ENCODE results near the gene ACE2.
"Not testable (repeated sequence)": the region's sequence is repeated elsewhere in the genome, so short reads cannot be mapped to it uniquely, and the experiment has no call there.

The ACE2 gene

GRCh38 chrX:15600745-15601144 is at the start of gene ACE2:
TSS of gene ACE2 (minus strand) at chrX:15600960. CDS start at chrX:15600911, 49 bp downstream.
- no peak for DNase-seq

GRCh38 chrX:15647510-15647909 is 46.8 kb upstream of the ACE2 start:
- not testable (repeated sequence) for DNase-seq

GRCh38 chrX:15646543-15646942 is 45.8 kb upstream of the ACE2 start:
- no peak for DNase-seq

- no peak for DNase-seq
Measured at GRCh38 chrX:15646031-15646430, 45.3 kb upstream of the ACE2 start.

GRCh38 chrX:15645266-15645665 is 44.5 kb upstream of the ACE2 start:
- DNase-seq, result no peak

- no peak for DNase-seq
Measured at GRCh38 chrX:15644560-15644872, 43.8 kb upstream of the ACE2 start.

- DNase-seq, result no peak
Measured at GRCh38 chrX:15643786-15644559, 43.2 kb upstream of the ACE2 start.

- DNase-seq, result no peak
Measured at GRCh38 chrX:15631637-15632036, 30.9 kb upstream of the ACE2 start.

GRCh38 chrX:15623054-15623453 is 22.3 kb upstream of the ACE2 start:
- no peak for DNase-seq

GRCh38 chrX:15619053-15619755 is 18.4 kb upstream of the ACE2 start:
- DNase-seq, result no peak

- DNase-seq, result no peak
Measured at GRCh38 chrX:15617111-15617510, 16.4 kb upstream of the ACE2 start.

- no peak for DNase-seq
Measured at GRCh38 chrX:15616531-15616930, 15.8 kb upstream of the ACE2 start.

GRCh38 chrX:15607067-15607466 is 6.3 kb upstream of the ACE2 start:
- no peak for DNase-seq

GRCh38 chrX:15606136-15606535 is 5.4 kb upstream of the ACE2 start:
- DNase-seq, result no peak

- no peak for DNase-seq
Measured at GRCh38 chrX:15605226-15605625, 4.5 kb upstream of the ACE2 start.

GRCh38 chrX:15602761-15603160 is 2.0 kb upstream of the ACE2 start:
- DNase-seq, result no peak

- no peak for DNase-seq
Measured at GRCh38 chrX:15601932-15602331, 1.2 kb upstream of the ACE2 start.

GRCh38 chrX:15600049-15600448 is 711 bp downstream of the ACE2 start:
- DNase-seq, result no peak

GRCh38 chrX:15599461-15599860 is 1.3 kb downstream of the ACE2 start:
- DNase-seq, result no peak

GRCh38 chrX:15598026-15598425 is 2.7 kb downstream of the ACE2 start:
- DNase-seq, result no peak

- DNase-seq, result no peak
Measured at GRCh38 chrX:15594371-15594770, 6.4 kb downstream of the ACE2 start.

- no peak for DNase-seq
Measured at GRCh38 chrX:15579778-15580747, 20.7 kb downstream of the ACE2 start.

- no peak for DNase-seq
Measured at GRCh38 chrX:15576019-15576418, 24.7 kb downstream of the ACE2 start.

GRCh38 chrX:15574017-15574416 is 26.7 kb downstream of the ACE2 start:
- no peak for DNase-seq
